Measurements from ENCODE around the gene CCR7.

GRCh38 chr17:40553694-40554534 lies 11.4 kb downstream of the CCR7 start:
- TF ChIP-seq EZH2phosphoT487 (IDR thresholded peaks at IDR 0.05; ENCODE audit: insufficient read depth, low read depth) (no peak), EZH2 (IDR thresholded peaks at IDR 0.05; ENCODE audit: insufficient read depth, poor library complexity, severe bottlenecking) (no peak)

Measured in GM23248 (cell line).